RWPE1 (cell line): ENCODE results near the gene FLT3LG.

Experiments
- CTCF ChIA-PET: fragments of 350-600 bp; sonication (Branson Sonifier 250); formaldehyde crosslinking; extraction: SDS; loops from one replicate; lab custom pipeline; 2021; lab: Yijun Ruan, JAX
- POLR2A ChIA-PET: fragments of 400-600 bp; formaldehyde crosslinking; extraction: SDS; loops from one replicate; lab custom pipeline; 2020; ENCODE audit warnings: antibody characterized with exemption; ENCODE audit not compliant: low non-redundant PET; lab: Yijun Ruan, JAX
- DNase-seq: peaks from one replicate; pipeline ENCODE4 v3.0.0; 2012; ENCODE audit warnings: low spot score
- H3K27ac ChIP-seq: fragments of 450-650 bp; 2 replicates; pipeline ENCODE4 v1.5.1; 2017
- TF ChIP-seq, protein P1 (sequence below): fragments of 450-650 bp; conservative IDR thresholded peaks from 2 replicates; pipeline ENCODE4 v1.5.1; 2017; ENCODE audit warnings: low read depth, mild to moderate bottlenecking

The FLT3LG gene

DNA sequence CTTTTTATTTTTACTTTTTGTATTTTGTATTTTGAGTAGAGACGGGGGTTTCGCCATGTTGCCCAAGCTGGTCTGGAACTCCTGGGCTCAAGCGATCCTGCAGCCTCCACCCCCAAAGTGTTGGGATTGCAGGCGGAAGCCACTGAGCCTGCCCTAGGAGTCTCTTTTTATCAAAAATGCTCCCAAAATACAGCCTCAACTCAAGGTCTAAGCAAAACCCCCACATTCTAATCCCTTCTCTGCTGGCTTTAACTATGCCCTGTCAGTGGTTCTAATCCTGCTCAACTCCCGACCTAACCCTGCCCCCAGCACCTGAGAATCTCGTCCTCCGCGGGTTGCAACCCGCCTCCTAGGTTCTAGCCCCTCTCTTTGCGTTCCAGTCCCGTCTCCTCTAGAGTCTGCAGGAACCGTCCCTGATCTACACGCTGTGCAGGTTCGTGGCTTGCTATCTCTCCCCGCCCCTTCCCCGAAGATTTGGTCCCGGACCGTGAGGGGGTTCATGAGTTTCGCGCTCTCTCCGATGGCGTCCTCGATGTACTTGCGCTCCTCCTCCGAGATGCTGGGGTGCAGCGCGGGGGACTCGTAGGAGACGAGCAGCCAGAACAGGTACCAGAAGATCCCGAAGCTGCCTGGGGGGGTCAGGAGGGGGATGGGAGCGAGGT is 40.6 kb upstream of the FLT3LG start:
- POLR2A ChIA-PET = no interaction called here
- TF ChIP-seq, protein P1, sequence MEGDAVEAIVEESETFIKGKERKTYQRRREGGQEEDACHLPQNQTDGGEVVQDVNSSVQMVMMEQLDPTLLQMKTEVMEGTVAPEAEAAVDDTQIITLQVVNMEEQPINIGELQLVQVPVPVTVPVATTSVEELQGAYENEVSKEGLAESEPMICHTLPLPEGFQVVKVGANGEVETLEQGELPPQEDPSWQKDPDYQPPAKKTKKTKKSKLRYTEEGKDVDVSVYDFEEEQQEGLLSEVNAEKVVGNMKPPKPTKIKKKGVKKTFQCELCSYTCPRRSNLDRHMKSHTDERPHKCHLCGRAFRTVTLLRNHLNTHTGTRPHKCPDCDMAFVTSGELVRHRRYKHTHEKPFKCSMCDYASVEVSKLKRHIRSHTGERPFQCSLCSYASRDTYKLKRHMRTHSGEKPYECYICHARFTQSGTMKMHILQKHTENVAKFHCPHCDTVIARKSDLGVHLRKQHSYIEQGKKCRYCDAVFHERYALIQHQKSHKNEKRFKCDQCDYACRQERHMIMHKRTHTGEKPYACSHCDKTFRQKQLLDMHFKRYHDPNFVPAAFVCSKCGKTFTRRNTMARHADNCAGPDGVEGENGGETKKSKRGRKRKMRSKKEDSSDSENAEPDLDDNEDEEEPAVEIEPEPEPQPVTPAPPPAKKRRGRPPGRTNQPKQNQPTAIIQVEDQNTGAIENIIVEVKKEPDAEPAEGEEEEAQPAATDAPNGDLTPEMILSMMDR = no peak
- CTCF ChIA-PET = interaction anchor here (0.6 to 0.7 kb wide), 2 partner anchors 21 to 130 kb away, joined by 3 to 5 read pairs; no protein-coding TSS in a partner anchor
- no peak for DNase-seq
- H3K27ac ChIP-seq = no peak overlapping the region

GRCh38 chr19:49434907-49435583 is 39.0 kb upstream of the FLT3LG start:
- no peak for DNase-seq
- POLR2A ChIA-PET = interaction anchor here (0.7 kb wide), 1 partner anchor 20 kb away, joined by 3 read pairs; no protein-coding TSS in a partner anchor
- no peak overlapping the region for H3K27ac ChIP-seq
- CTCF ChIA-PET = interaction anchor here (0.6 to 2.0 kb wide), 2 partner anchors 43 to 44 kb away, joined by 3 to 9 read pairs; no protein-coding TSS in a partner anchor
- TF ChIP-seq, protein P1 = no peak

DNA sequence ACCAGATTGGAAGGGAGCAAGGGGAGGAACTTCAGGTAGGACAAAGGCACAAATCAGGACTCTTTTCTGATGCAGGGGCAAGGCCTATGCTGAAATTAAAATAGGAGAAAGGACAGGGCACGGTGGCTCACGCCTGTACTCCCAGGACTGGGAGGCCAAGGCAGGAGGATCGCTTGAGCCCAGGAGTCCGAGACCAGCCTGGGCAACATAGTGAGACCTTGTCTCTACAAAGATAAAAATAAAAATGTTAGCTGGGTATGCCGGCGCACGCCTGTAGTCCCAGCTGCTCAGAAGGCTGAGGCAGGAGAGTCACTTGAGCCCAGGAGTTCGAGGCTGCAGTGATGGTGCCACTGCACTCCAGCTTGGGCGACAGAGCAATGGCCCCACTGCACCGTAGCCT is 38.3 kb upstream of the FLT3LG start:
- CTCF ChIA-PET = interaction anchor here (2.0 kb wide), 1 partner anchor 43 kb away, joined by 9 read pairs; no protein-coding TSS in a partner anchor
- H3K27ac ChIP-seq = no peak overlapping the region

GRCh38 chr19:49436381-49437017 is 37.5 kb upstream of the FLT3LG start:
- DNase-seq = peak; percentile 38
- no peak overlapping the region for H3K27ac ChIP-seq
- CTCF ChIA-PET = interaction anchor here (2.0 kb wide), 1 partner anchor 44 kb away, joined by 9 read pairs; no protein-coding TSS in a partner anchor
- TF ChIP-seq, protein P1 = no peak
- POLR2A ChIA-PET = no interaction called here

More for the DNA sequence above, 38.3 kb upstream of the FLT3LG start:
- POLR2A ChIA-PET = no interaction called here
- DNase-seq = no peak
- TF ChIP-seq, protein P1 = no peak

GRCh38 chr19:49437231-49437630 is 36.8 kb upstream of the FLT3LG start:
- DNase-seq = no peak
- ChIA-PET CTCF (no interaction called here), POLR2A (no interaction called here)
- no peak overlapping the region for H3K27ac ChIP-seq
- TF ChIP-seq, protein P1 = no peak

DNA sequence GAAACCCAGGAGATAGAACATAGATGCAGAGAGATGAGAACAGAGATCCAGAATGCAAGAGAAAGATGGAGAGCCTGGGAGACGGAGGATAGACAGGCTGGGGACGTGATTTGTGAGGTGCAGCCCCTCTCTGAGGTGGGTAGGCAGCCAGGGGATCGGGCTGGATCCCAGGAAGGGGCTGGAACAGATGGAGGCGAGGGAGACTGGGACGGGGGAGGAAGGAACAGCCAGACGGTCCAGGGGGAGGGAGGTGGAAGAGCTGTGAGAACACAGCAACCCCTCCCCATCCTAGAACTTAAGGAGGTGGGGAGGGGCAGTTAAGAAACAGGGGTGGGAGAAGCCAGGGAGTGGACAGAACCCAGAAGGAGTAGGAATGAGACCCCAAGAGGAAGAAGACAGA is 35.8 kb upstream of the FLT3LG start:
- ChIA-PET POLR2A (no interaction called here), CTCF (no interaction called here)
- H3K27ac ChIP-seq = no peak overlapping the region
- DNase-seq = no peak
- TF ChIP-seq, protein P1 = no peak
